ENCODE data around the gene TRIM31. TPM values are rescaled to one million over a fixed set of nuclear protein-coding genes. Genes with fewer than 3 reads are reported as not detected.

TRIM31 gene
- total RNA-seq, 2 experiments from 2014 or later, result not detected

- H3K4me3 ChIP-seq (ENCODE audit: low read depth, low read length, poor library complexity, severe bottlenecking), result no peak overlapping the region
- H3K9me3 ChIP-seq (ENCODE audit: low read length), result no peaks in the 10 kb centered on the region
- H3K9me2 ChIP-seq (ENCODE audit: insufficient read depth, low read length), result no peaks in the 10 kb centered on the region
- no peak overlapping the region for H3K4me2 ChIP-seq (ENCODE audit: low read length)
- H2AFZ ChIP-seq (ENCODE audit: low read length), result no peak overlapping the region
- ChIA-PET POLR2A (no interaction called here), CTCF (ENCODE audit: unreplicated experiment) (no interaction called here)
- H3K4me1 ChIP-seq (ENCODE audit: insufficient read depth, low read length, poor library complexity, severe bottlenecking), result no peaks in the 10 kb centered on the region
- no peaks in the 10 kb centered on the region for H4K20me1 ChIP-seq (ENCODE audit: insufficient read depth, low read length)
- no peak overlapping the region for H3K27ac ChIP-seq (ENCODE audit: low read depth, low read length, poor library complexity, severe bottlenecking)
- TF ChIP-seq EZH2phosphoT487 (IDR thresholded peaks at IDR 0.05; ENCODE audit: borderline replicate concordance, low read depth, low read length), result no peak
- TF ChIP-seq, protein P1, sequence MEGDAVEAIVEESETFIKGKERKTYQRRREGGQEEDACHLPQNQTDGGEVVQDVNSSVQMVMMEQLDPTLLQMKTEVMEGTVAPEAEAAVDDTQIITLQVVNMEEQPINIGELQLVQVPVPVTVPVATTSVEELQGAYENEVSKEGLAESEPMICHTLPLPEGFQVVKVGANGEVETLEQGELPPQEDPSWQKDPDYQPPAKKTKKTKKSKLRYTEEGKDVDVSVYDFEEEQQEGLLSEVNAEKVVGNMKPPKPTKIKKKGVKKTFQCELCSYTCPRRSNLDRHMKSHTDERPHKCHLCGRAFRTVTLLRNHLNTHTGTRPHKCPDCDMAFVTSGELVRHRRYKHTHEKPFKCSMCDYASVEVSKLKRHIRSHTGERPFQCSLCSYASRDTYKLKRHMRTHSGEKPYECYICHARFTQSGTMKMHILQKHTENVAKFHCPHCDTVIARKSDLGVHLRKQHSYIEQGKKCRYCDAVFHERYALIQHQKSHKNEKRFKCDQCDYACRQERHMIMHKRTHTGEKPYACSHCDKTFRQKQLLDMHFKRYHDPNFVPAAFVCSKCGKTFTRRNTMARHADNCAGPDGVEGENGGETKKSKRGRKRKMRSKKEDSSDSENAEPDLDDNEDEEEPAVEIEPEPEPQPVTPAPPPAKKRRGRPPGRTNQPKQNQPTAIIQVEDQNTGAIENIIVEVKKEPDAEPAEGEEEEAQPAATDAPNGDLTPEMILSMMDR (conservative IDR thresholded peaks at IDR 0.05; ENCODE audit: low read length), result peak; percentile 43; the same call in 1 of the 2 replicates
- no peaks in the 10 kb centered on the region for H3K36me3 ChIP-seq (ENCODE audit: insufficient read depth, low read length)
- no peaks in the 10 kb centered on the region for H3K79me2 ChIP-seq (ENCODE audit: insufficient read depth, low read depth, low read length)
- no TSS peak for BruUV-seq (replicated peaks)
- DNase-seq (ENCODE audit: low spot score), result no peak
- intact Hi-C loops (cut with micrococcal nuclease; ENCODE audit: unreplicated experiment), result no loop called here
Measured at GRCh38 chr6:30116724-30117123, 3.8 kb upstream of the TRIM31 start.

DNA sequence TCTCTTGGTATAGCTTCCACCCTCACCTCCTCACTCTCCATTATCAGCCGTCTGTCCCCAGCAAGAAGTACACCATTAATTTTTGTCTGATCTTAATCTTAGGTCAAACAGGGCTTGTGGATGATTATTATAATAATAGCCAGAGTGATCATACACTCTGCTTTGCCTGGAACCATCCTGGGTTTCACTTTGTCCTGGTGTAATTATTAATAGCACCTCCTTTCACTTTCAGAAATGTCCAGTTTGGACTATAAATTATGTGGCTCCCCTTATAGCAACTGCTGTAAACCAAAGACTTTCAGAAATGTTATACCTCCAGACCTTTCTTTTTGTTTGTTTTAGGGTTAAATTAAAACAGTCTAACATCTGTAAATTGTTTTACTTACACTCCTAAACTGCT lies 951 bp upstream of the TRIM31 start:
- no peak overlapping the region for H3K4me3 ChIP-seq (ENCODE audit: low read depth, low read length, poor library complexity, severe bottlenecking)
- H3K4me1 ChIP-seq (ENCODE audit: insufficient read depth, low read length, poor library complexity, severe bottlenecking), result no peaks in the 10 kb centered on the region
- H3K79me2 ChIP-seq (ENCODE audit: insufficient read depth, low read depth, low read length), result no peaks in the 10 kb centered on the region
- no peak for DNase-seq (ENCODE audit: low spot score)
- ChIA-PET POLR2A (no interaction called here), CTCF (ENCODE audit: unreplicated experiment) (no interaction called here)
- no peaks in the 10 kb centered on the region for H3K9me2 ChIP-seq (ENCODE audit: insufficient read depth, low read length)
- H3K36me3 ChIP-seq (ENCODE audit: insufficient read depth, low read length), result no peaks in the 10 kb centered on the region
- no peak overlapping the region for H2AFZ ChIP-seq (ENCODE audit: low read length)
- BruUV-seq (replicated peaks), result no TSS peak
- H3K9me3 ChIP-seq (ENCODE audit: low read length), result no peaks in the 10 kb centered on the region
- intact Hi-C loops (cut with micrococcal nuclease; ENCODE audit: unreplicated experiment), result no loop called here
- H4K20me1 ChIP-seq (ENCODE audit: insufficient read depth, low read length), result no peaks in the 10 kb centered on the region
- no peak for TF ChIP-seq EZH2phosphoT487 (IDR thresholded peaks at IDR 0.05; ENCODE audit: borderline replicate concordance, low read depth, low read length)
- TF ChIP-seq, protein P1 (conservative IDR thresholded peaks at IDR 0.05; ENCODE audit: low read length), result no peak
- no peak overlapping the region for H3K27ac ChIP-seq (ENCODE audit: low read depth, low read length, poor library complexity, severe bottlenecking)
- H3K4me2 ChIP-seq (ENCODE audit: low read length), result no peak overlapping the region

- Histone ChIP-seq H2AFZ (ENCODE audit: low read length) (no peak overlapping the region), H3K9me2 (ENCODE audit: insufficient read depth, low read length) (no peaks in the 10 kb centered on the region), H3K79me2 (ENCODE audit: insufficient read depth, low read depth, low read length) (no peaks in the 10 kb centered on the region), H3K4me1 (ENCODE audit: insufficient read depth, low read length, poor library complexity, severe bottlenecking) (no peaks in the 10 kb centered on the region), H3K4me2 (ENCODE audit: low read length) (no peak overlapping the region), H3K4me3 (ENCODE audit: low read depth, low read length, poor library complexity, severe bottlenecking) (no peak overlapping the region), H3K36me3 (ENCODE audit: insufficient read depth, low read length) (no peaks in the 10 kb centered on the region), H3K9me3 (ENCODE audit: low read length) (no peaks in the 10 kb centered on the region), H3K27ac (ENCODE audit: low read depth, low read length, poor library complexity, severe bottlenecking) (no peak overlapping the region), H4K20me1 (ENCODE audit: insufficient read depth, low read length) (no peaks in the 10 kb centered on the region)
- no peak for TF ChIP-seq EZH2phosphoT487 (IDR thresholded peaks at IDR 0.05; ENCODE audit: borderline replicate concordance, low read depth, low read length)
- TF ChIP-seq, protein P1 (conservative IDR thresholded peaks at IDR 0.05; ENCODE audit: low read length), result no peak
- ChIA-PET POLR2A (no interaction called here), CTCF (ENCODE audit: unreplicated experiment) (interaction anchor here (0.8 kb wide), 1 partner anchor 18 kb away, joined by 3 read pairs; no protein-coding TSS in a partner anchor)
- no peak for DNase-seq (ENCODE audit: low spot score)
- intact Hi-C loops (cut with micrococcal nuclease; ENCODE audit: unreplicated experiment), result no loop called here
- BruUV-seq (replicated peaks), result no TSS peak
Measured at GRCh38 chr6:30112402-30112994, 392 bp downstream of the TRIM31 start.

Data from OCI-LY7 (cell line).